OCI-LY3 (cell line): ENCODE results near the gene ADAMTS15.

ENCODE experiments used
- H2AFZ ChIP-seq: fragments of 200-600, 300-600 bp; shearing (Covaris generic); 2 replicates; pipeline ENCODE4 v1.6.0; 2014; ENCODE audit warnings: antibody characterized with exemption, low read depth, low read length
- H3K27ac ChIP-seq: fragments of 200-600, 300-600 bp; sonication (generic); 2 replicates; pipeline ENCODE4 v1.5.1; 2014; ENCODE audit warnings: mild to moderate bottlenecking, low read length, moderate library complexity, mixed read lengths
- H3K27me3 ChIP-seq: fragments of 200-600, 300-600 bp; sonication (generic); 2 replicates; pipeline ENCODE4 v1.6.1; 2014; ENCODE audit warnings: low read depth, low read length, mixed read lengths
- H3K36me3 ChIP-seq: fragments of 200-600, 300-600 bp; sonication (generic); replicated peaks from 2 replicates; pipeline ENCODE3; 2014; ENCODE audit warnings: low read depth, low read length, mixed read lengths
- H3K4me1 ChIP-seq: fragments of 300-600, 200-600 bp; sonication (generic); 2 replicates; pipeline ENCODE4 v1.6.1; 2014; ENCODE audit warnings: low read length, mixed read lengths
- H3K4me2 ChIP-seq: fragments of 200-600, 300-600 bp; sonication (generic); 2 replicates; pipeline ENCODE4 v1.6.1; 2014; ENCODE audit warnings: low read length, mixed read lengths
- H3K4me3 ChIP-seq: fragments of 300-600, 200-600 bp; sonication (generic); 2 replicates; pipeline ENCODE4 v1.5.1; 2014; ENCODE audit warnings: antibody characterized with exemption, mild to moderate bottlenecking, low read length, moderate library complexity
- H3K79me2 ChIP-seq: fragments of 300-600, 200-600 bp; shearing (Covaris generic); 2 replicates; pipeline ENCODE4 v1.6.1; 2014; ENCODE audit warnings: mild to moderate bottlenecking, low read length, mixed read lengths
- H3K9ac ChIP-seq: fragments of 300-600, 200-600 bp; shearing (Covaris generic); 2 replicates; pipeline ENCODE4 v1.6.0; 2014; ENCODE audit warnings: mild to moderate bottlenecking, low read length, moderate library complexity
- H3K9me3 ChIP-seq: fragments of 200-600, 300-600 bp; shearing (Covaris generic); 2 replicates; pipeline ENCODE4 v1.6.1; 2014; ENCODE audit warnings: low read length, mixed read lengths; ENCODE audit not compliant: insufficient read depth
- H4K20me1 ChIP-seq: fragments of 200-600, 300-600 bp; sonication (generic); 2 replicates; pipeline ENCODE4 v1.6.1; 2016; ENCODE audit warnings: low read length, mixed read lengths; ENCODE audit not compliant: insufficient read depth
- EZH2phosphoT487 ChIP-seq: fragments of 200-600 bp; shearing (Covaris generic); IDR thresholded peaks from 2 replicates; pipeline ENCODE4 v1.6.1; 2018; ENCODE audit warnings: antibody characterized with exemption, mixed run types, low read depth
- TF ChIP-seq, protein P1 (sequence below): fragments of 200-600, 300-600 bp; sonication (generic); IDR thresholded peaks from 2 replicates; pipeline ENCODE4 v1.5.1; 2014; ENCODE audit warnings: antibody characterized with exemption, low read length, low read depth

The ADAMTS15 gene

GRCh38 chr11:130452176-130452575, 3.7 kb downstream of the ADAMTS15 start:
- Histone ChIP-seq H2AFZ (no peak overlapping the region), H3K27ac (no peak overlapping the region), H3K4me2 (no peak overlapping the region), H3K4me3 (no peak overlapping the region), H3K79me2 (no peaks in the 10 kb centered on the region), H3K9ac (no peak overlapping the region), H3K4me1 (no peaks in the 10 kb centered on the region), H4K20me1 (no peaks in the 10 kb centered on the region), H3K27me3 (peaks cover 13% of the 10 kb centered on the region; the same call in 1 of the 2 replicates), H3K36me3 (no peaks in the 10 kb centered on the region), H3K9me3 (no peaks in the 10 kb centered on the region)
- no peak for TF ChIP-seq EZH2phosphoT487
- TF ChIP-seq, protein P1, sequence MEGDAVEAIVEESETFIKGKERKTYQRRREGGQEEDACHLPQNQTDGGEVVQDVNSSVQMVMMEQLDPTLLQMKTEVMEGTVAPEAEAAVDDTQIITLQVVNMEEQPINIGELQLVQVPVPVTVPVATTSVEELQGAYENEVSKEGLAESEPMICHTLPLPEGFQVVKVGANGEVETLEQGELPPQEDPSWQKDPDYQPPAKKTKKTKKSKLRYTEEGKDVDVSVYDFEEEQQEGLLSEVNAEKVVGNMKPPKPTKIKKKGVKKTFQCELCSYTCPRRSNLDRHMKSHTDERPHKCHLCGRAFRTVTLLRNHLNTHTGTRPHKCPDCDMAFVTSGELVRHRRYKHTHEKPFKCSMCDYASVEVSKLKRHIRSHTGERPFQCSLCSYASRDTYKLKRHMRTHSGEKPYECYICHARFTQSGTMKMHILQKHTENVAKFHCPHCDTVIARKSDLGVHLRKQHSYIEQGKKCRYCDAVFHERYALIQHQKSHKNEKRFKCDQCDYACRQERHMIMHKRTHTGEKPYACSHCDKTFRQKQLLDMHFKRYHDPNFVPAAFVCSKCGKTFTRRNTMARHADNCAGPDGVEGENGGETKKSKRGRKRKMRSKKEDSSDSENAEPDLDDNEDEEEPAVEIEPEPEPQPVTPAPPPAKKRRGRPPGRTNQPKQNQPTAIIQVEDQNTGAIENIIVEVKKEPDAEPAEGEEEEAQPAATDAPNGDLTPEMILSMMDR = no peak

DNA sequence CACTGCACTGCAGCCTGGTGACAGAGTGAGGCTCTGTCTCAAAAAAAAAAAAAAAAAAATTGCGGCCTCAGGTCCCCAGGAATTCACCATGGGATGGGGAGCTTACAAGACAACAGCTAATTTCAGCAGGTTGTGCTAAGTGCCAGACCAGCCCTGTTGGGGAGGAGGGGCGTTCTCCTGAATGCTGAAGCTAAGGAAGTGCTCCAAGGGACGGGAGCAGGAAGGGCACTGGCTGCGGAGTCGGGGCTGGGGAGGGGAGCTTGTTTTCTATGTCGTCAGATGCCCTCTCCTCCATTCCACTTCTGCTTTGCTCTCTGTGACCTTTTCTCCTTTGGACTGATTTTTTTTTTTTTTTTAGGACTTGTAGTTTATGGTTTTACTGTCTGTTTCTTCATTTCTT, 4.5 kb downstream of the ADAMTS15 start:
- Histone ChIP-seq H3K9me3 (no peaks in the 10 kb centered on the region), H3K27me3 (peaks cover 13% of the 10 kb centered on the region; the same call in 1 of the 2 replicates), H3K4me2 (no peak overlapping the region)

GRCh38 chr11:130454491-130455252, 6.2 kb downstream of the ADAMTS15 start:
- H2AFZ ChIP-seq = no peak overlapping the region
- no peak for TF ChIP-seq EZH2phosphoT487
- TF ChIP-seq, protein P1 = no peak
- no peaks in the 10 kb centered on the region for H3K4me1 ChIP-seq
- no peaks in the 10 kb centered on the region for H3K79me2 ChIP-seq
- H3K27ac ChIP-seq = no peak overlapping the region
- no peak overlapping the region for H3K4me2 ChIP-seq
- no peak overlapping the region for H3K4me3 ChIP-seq
- no peaks in the 10 kb centered on the region for H3K9me3 ChIP-seq
- H3K36me3 ChIP-seq = no peaks in the 10 kb centered on the region
- H3K9ac ChIP-seq = no peak overlapping the region
- H4K20me1 ChIP-seq = no peaks in the 10 kb centered on the region
- peaks cover 13% of the 10 kb centered on the region; the same call in 1 of the 2 replicates for H3K27me3 ChIP-seq

More for the DNA sequence above, 4.5 kb downstream of the ADAMTS15 start:
- no peaks in the 10 kb centered on the region for H3K4me1 ChIP-seq
- no peak overlapping the region for H2AFZ ChIP-seq
- no peak overlapping the region for H3K4me3 ChIP-seq
- no peak overlapping the region for H3K27ac ChIP-seq
- no peak overlapping the region for H3K9ac ChIP-seq
- H3K36me3 ChIP-seq = no peaks in the 10 kb centered on the region
- no peaks in the 10 kb centered on the region for H4K20me1 ChIP-seq
- TF ChIP-seq, protein P1 = no peak
- no peak for TF ChIP-seq EZH2phosphoT487
- no peaks in the 10 kb centered on the region for H3K79me2 ChIP-seq

- Histone ChIP-seq H3K4me3 (no peak overlapping the region), H3K9ac (no peak overlapping the region), H3K79me2 (no peaks in the 10 kb centered on the region), H4K20me1 (no peaks in the 10 kb centered on the region), H3K9me3 (no peaks in the 10 kb centered on the region), H3K4me1 (no peaks in the 10 kb centered on the region), H3K4me2 (no peak overlapping the region), H3K27ac (no peak overlapping the region), H3K27me3 (peaks cover 13% of the 10 kb centered on the region; the same call in 1 of the 2 replicates), H2AFZ (no peak overlapping the region), H3K36me3 (no peaks in the 10 kb centered on the region)
- TF ChIP-seq, protein P1 = no peak
- TF ChIP-seq EZH2phosphoT487 = no peak
Measured at GRCh38 chr11:130455483-130456127, 7.2 kb downstream of the ADAMTS15 start.
